HepG2 (cell line): ENCODE measurements around the gene CCDC93. TPM values are rescaled to one million over a fixed set of nuclear protein-coding genes. Genes with fewer than 3 reads are reported as not detected.

Experiments used
- ATAC-seq: fragments of 200-7000 bp; cut with Tn5 transposase; 3 replicates; pipeline ENCODE4 v1.9.1; 2020; ENCODE audit warnings: mild to moderate bottlenecking, moderate library complexity
- BruUV-seq: library from RNA; stranded (reverse); fragments of 400-500 nt; replicated peaks from 2 replicates; lab custom pipeline; 2021; lab: Mats Ljungman, UMichigan
- CTCF ChIA-PET: fragments of 300-600 bp; formaldehyde crosslinking; extraction: SDS; loops from one replicate; lab custom pipeline; 2021; ENCODE audit warnings: low total read pairs, inconsistent platforms, low intra/inter-chr PET ratio; lab: Yijun Ruan, JAX
- POLR2A ChIA-PET: fragments of 350-600 bp; sonication (Branson Sonifier 250); formaldehyde crosslinking; loops from one replicate; lab custom pipeline; 2020; ENCODE audit warnings: antibody characterized with exemption, inconsistent platforms; lab: Yijun Ruan, JAX
- DNase-seq: peaks from one replicate; pipeline ENCODE4 v3.0.0-alpha.2; 2015; ENCODE audit warnings: low spot score
- FAIRE-seq: peaks from 3 replicates; lab custom pipeline; 2011; peaks lifted over from hg19 to GRCh38; lab: Jason Lieb, UNC
- H2AFZ ChIP-seq: one replicate; pipeline ENCODE4 v1.6.1; 2011; ENCODE audit warnings: low read length, inconsistent platforms
- H3K27ac ChIP-seq: fragments of 300-600 bp; 3 replicates; pipeline ENCODE4 v1.8.0; 2011; ENCODE audit warnings: mixed run types, mild to moderate bottlenecking, mixed read lengths, low read length, inconsistent platforms; ENCODE audit not compliant: insufficient read depth; ENCODE audit errors: extremely low read length
- H3K27me3 ChIP-seq, 2 experiments: fragments of 200-600 bp in 1 of 2; 2 replicates in 1 of 2; 3 replicates in 1 of 2; pipeline versions ENCODE4 v1.6.0 to v1.8.0; 2011; ENCODE audit warnings: low read length in 2 of 2, mild to moderate bottlenecking in 2 of 2, moderate library complexity in 2 of 2, inconsistent platforms in 1 of 2; ENCODE audit not compliant: insufficient read depth in 2 of 2, control insufficient read depth in 1 of 2
- H3K36me3 ChIP-seq, 2 experiments: fragments of 200-600 bp in 1 of 2; replicated peaks in 1 of 2; 2 replicates in 1 of 2; 3 replicates in 1 of 2; pipeline versions ENCODE4 v1.5.1 to v1.8.0; 2011; ENCODE audit warnings: low read length in 2 of 2, inconsistent platforms in 1 of 2; ENCODE audit not compliant: insufficient read depth in 2 of 2, control insufficient read depth in 1 of 2
- H3K4me1 ChIP-seq: 2 replicates; pipeline ENCODE4 v1.5.1; 2012; ENCODE audit warnings: low read length, inconsistent platforms; ENCODE audit not compliant: insufficient read depth
- H3K4me2 ChIP-seq: 2 replicates; pipeline ENCODE4 v1.6.0; 2011; ENCODE audit warnings: low read depth, low read length, inconsistent platforms
- H3K4me3 ChIP-seq, 3 experiments: fragments of 200-600 bp in 1 of 3; sonication (generic), shearing (Covaris generic) in 1 of 3; replicated peaks in 1 of 3; 2 replicates each; pipeline ENCODE4 v1.5.1; 2011 to 2016; ENCODE audit warnings: low read length in 3 of 3, inconsistent platforms in 2 of 3, low read depth in 2 of 3, mild to moderate bottlenecking in 2 of 3, control low read depth in 1 of 3, mixed read lengths in 1 of 3; ENCODE audit not compliant: insufficient read depth in 1 of 3
- H3K79me2 ChIP-seq: one replicate; pipeline ENCODE4 v1.6.1; 2011; ENCODE audit warnings: low read length, inconsistent platforms; ENCODE audit not compliant: insufficient read depth
- H3K9ac ChIP-seq: 2 replicates; pipeline ENCODE4 v1.6.0; 2011; ENCODE audit warnings: mild to moderate bottlenecking, low read depth, low read length, inconsistent platforms; ENCODE audit not compliant: insufficient read depth
- H3K9me3 ChIP-seq: 2 replicates; pipeline ENCODE4 v1.5.1; 2012; ENCODE audit warnings: mild to moderate bottlenecking, low read length
- H4K20me1 ChIP-seq: 2 replicates; pipeline ENCODE4 v1.6.0; 2011; ENCODE audit warnings: inconsistent platforms, mild to moderate bottlenecking, low read length, moderate library complexity; ENCODE audit not compliant: insufficient read depth
- ELF3 ChIP-seq: IDR thresholded peaks from 2 replicates; pipeline ENCODE4 v1.6.1; 2016; ENCODE audit warnings: missing genetic modification reagents, missing compliant biosample characterization
- KAT2B ChIP-seq: fragments of 150-350 bp; IDR thresholded peaks from 2 replicates; pipeline ENCODE4 v1.6.1; 2014; ENCODE audit warnings: low read depth, low read length, borderline replicate concordance
- MLX ChIP-seq: IDR thresholded peaks from 2 replicates; pipeline ENCODE4 v1.6.1; 2016
- MLXIP ChIP-seq: sonication (generic); formaldehyde crosslinking; IDR thresholded peaks from 2 replicates; pipeline ENCODE4 v1.9.0; 2021; ENCODE audit warnings: missing genetic modification reagents, borderline replicate concordance
- MYC ChIP-seq: sonication (generic); formaldehyde crosslinking; IDR thresholded peaks from 2 replicates; pipeline ENCODE4 v1.9.0; 2021; ENCODE audit warnings: missing genetic modification reagents, borderline replicate concordance
- NR2F2 ChIP-seq: IDR thresholded peaks from 2 replicates; pipeline ENCODE4 v1.6.1; 2012; ENCODE audit warnings: low read depth, inconsistent platforms, borderline replicate concordance
- RFX5 ChIP-seq: IDR thresholded peaks from 2 replicates; pipeline ENCODE4 v1.6.1; 2011; ENCODE audit warnings: low read depth, low read length, improper control_type of control experiment
- UBTF ChIP-seq: sonication (generic); formaldehyde crosslinking; IDR thresholded peaks from 2 replicates; pipeline ENCODE4 v1.4.0; 2020; ENCODE audit warnings: mild to moderate bottlenecking, missing genetic modification reagents
- ZBTB42 ChIP-seq: sonication (generic); formaldehyde crosslinking; IDR thresholded peaks from 2 replicates; pipeline ENCODE4 v1.5.0; 2020; ENCODE audit warnings: mild to moderate bottlenecking, missing genetic modification reagents
- ZNF547 ChIP-seq: sonication (generic); formaldehyde crosslinking; IDR thresholded peaks from 2 replicates; pipeline ENCODE4 v1.5.1; 2020; ENCODE audit warnings: mild to moderate bottlenecking, missing genetic modification reagents
- ZNF747 ChIP-seq: sonication (generic); formaldehyde crosslinking; IDR thresholded peaks from 2 replicates; pipeline ENCODE4 v1.8.1; 2023; ENCODE audit warnings: missing genetic modification reagents, mild to moderate bottlenecking, borderline replicate concordance
- WGBS: methylation state at CpG from one replicate; pipeline ENCODE4 v1.1.6; 2017; ENCODE audit warnings: low lambda C conversion rate; 5-methylcytosine and 5-hydroxymethylcytosine counted together
- in situ Hi-C: cut with HindIII; loops from 2 replicates; pipeline ENCODE4 v1.10.0; 2017; ENCODE audit warnings: low pct_unique_long_range_greater_than_20kb; ENCODE audit not compliant: extremely low pct_ligation_motif_present
- intact Hi-C: fragments of 100-400 bp; cut with micrococcal nuclease; formaldehyde crosslinking; loops from one replicate; pipeline ENCODE4 v1.10.0; 2022; ENCODE audit not compliant: unreplicated experiment
- polyA plus RNA-seq, 8 experiments: library from polyadenylated mRNA; depleted of rRNA in 3 of 8; stranded (reverse) in 7 of 8; unstranded in 1 of 8; fragments of >200 nt; fragmentation: Illumina TruSeq in 4 of 8; extraction: Trizol in 4 of 8; gene quantifications; 2 replicates each; pipeline versions ENCODE4 v1.2.1 to v1.2.3, GENCODE V29; 2011 to 2016; ENCODE audit warnings: low read depth in 4 of 8, missing spikeins in 1 of 8, mixed read lengths in 1 of 8; ENCODE audit not compliant: insufficient read depth in 1 of 8
- total RNA-seq, 5 experiments: library from RNA; depleted of rRNA; stranded (reverse); fragments of >200 nt; fragmentation: Illumina TruSeq; extraction: Trizol; gene quantifications; 2 replicates each; pipeline ENCODE4 v1.2.3, GENCODE V29; 2016; ENCODE audit warnings: low read depth in 1 of 5

CCDC93 gene
- total and polyA plus RNA-seq, 2 of the 13 experiments (the other 11 are each of a cell fraction or from before 2014, with no cell fraction given) = 37.2 to 53.2 TPM

GRCh38 chr2:118003396-118003824 is 10.5 kb downstream of the CCDC93 start (continued):
- no peak for TF ChIP-seq MLXIP (CRISPR knock-in tag)

- Histone ChIP-seq H2AFZ (no peak overlapping the region), H3K79me2 (no peaks in the 10 kb centered on the region), H3K27me3 (no peaks in the 10 kb centered on the region), H4K20me1 (0 out of 2 replicates have a peak, but pooled peaks cover 3% of the 10 kb centered on the region), H3K9me3 (no peaks in the 10 kb centered on the region), H3K27ac (no peak overlapping the region), H3K4me1 (no peaks in the 10 kb centered on the region), H3K36me3 (peaks cover 44 to 94% of the 10 kb centered on the region in 2 experiments), H3K4me3 (no peak overlapping the region), H3K4me2 (no peak overlapping the region), H3K9ac (no peak overlapping the region)
- ATAC-seq = no peak
- BruUV-seq = no TSS peak
- FAIRE-seq = no peak
- intact Hi-C loops = no loop called here
- in situ Hi-C loops = no loop called here
- no peak for DNase-seq
- ChIA-PET CTCF (no interaction called here), POLR2A (no interaction called here)
- TF ChIP-seq ZNF547 (no peak), ZNF747 (no peak), UBTF (CRISPR knock-in tag) (no peak), MYC (CRISPR knock-in tag) (no peak), KAT2B (no peak), RFX5 (no peak), ZBTB42 (no peak), ELF3 (CRISPR knock-in tag) (no peak), MLX (no peak), NR2F2 (no peak)
- WGBS = 98% methylated on average over 4 of the region's 4 CpGs
These were observed 13.8 kb downstream of the CCDC93 start for GRCh38 chr2:118000041-118000440.
